Stimulated activated CD8-positive, alpha-beta memory T cell treated with anti-CD3 and anti-CD28 coated beads, Interleukin-2, amount 100 ng/mL, for 48 hours (primary cell): Measurements from ENCODE around the gene FOXP4.
A peak's percentile ranks its signal among the peaks of the same experiment; 100 is the strongest.

Experiments
- DNase-seq, 2 donors: peaks; one replicate each; pipeline ENCODE4 v3.0.0-alpha.2; 2020; ENCODE audit warnings: low read depth in 2 of 2

Gene FOXP4

DNA sequence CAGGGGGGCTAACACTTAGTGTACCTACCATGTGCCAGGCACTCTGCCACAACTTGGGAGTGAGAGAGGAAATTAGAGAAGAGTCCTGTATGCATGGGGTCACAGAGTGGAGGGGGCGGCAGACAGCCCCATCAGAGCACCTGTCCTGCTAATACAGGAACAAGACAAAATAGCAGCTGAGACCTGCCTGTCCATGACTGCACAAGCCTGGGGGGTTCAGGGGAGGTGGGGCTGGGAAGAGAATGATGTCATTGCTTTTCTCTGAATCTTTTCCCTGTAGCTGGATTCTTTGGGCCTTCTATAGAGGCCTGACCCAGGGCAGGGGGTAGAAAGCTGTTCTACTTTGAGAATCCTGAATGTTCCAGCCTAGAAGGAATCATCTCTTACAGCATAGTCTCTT is 37.4 kb downstream of the FOXP4 start:
- DNase-seq, result no peak

DNA sequence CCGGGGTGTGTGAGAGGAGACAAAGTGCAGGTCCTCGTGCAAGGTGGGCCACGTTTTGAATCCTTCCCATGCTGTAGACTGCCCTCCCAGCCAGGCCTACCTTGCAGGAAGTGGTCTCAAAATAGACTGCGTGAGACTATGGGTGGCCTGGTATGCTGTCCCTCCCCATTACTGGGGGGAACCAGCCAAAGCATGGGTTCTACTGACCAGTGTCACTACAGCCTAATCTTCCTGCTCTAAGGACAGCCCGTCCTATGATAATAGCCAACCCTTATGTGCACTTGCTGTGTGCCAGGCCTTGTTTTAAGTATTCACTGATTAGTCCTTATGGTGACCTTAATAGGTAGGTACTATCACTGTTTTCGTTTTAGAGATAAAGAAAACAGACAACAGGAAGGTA is 38.0 kb downstream of the FOXP4 start:
- DNase-seq, result no peak

DNA sequence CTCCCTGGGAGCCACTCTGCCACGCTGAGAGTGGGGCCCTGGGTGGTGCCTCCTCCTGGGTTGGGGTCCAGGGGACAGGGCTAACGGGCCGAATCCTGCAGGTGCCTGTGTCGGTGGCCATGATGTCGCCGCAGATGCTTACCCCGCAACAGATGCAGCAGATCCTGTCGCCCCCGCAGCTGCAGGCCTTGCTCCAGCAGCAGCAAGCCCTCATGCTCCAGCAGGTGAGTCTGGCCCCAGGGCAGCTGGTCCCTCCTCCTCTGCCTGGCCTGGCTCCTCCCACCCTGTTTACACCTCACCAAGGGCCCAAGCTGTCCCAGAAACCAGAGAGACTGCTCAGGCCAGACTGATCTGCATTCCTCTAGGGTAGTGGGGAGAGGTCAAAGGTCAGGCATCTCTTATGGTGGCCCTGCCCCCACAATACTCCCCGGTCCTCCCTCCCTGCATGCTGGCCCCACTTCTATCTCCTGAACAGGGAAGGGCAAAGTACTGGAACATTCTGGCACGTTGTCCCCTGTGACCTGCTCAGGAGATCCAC is 38.6 kb downstream of the FOXP4 start:
- no peak for DNase-seq

DNA sequence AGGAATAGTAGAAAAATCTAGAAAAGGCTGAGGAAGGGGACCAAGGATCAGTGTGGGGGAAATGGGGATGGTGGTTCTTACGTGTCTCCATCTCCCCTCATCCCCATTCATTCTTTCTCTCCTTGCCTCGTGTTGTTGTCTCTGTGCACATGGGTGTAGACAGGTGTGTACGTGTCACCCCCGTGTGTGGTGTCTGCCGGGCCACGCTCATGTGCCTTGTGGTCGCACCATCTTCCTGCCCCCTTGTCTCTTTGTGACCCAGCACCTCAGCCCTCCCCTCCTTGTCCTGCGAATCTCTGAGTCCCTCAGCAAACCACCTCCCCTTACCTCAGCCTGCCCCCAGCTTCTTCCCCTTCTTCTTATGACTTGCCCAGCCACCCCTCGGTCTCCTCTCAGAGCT is 39.4 kb downstream of the FOXP4 start:
- no peak for DNase-seq

DNA sequence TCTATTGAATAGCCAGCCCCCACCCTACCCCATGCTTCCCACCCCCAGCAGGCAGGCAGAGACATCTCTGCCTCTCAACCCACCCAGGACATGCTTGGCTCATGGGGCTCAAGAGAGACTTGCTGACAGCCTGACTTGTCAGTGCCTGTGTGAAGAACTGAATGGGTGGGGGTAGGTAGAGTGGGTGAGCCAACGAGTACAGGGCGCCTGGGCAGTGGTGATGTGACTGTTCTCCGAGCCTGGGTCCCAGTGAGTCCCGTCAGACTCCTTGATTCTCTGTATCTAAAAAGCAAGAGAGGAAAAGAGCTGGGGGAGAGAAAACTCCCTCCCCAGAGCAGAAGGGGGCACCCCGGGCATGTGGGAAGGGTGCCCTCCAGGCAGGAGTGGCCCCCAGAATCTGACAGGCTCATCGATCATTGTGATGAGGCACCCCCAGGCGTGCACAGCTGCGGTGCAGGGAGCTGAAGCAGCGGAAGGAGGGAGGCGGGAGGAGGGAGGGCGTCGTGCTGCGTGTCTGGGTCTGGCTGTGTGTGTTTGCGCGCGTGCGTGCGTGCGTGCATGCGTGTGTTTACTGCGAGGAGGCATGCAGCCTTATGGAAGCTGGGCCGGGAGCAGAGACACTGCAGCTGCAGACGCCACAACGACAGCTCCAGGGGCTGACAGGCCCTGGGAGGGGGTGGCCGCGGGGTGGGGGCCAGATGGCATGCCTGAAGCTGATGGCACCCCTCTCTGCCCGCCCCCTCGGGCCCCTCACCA is 40.2 kb downstream of the FOXP4 start:
- DNase-seq, result no peak

DNA sequence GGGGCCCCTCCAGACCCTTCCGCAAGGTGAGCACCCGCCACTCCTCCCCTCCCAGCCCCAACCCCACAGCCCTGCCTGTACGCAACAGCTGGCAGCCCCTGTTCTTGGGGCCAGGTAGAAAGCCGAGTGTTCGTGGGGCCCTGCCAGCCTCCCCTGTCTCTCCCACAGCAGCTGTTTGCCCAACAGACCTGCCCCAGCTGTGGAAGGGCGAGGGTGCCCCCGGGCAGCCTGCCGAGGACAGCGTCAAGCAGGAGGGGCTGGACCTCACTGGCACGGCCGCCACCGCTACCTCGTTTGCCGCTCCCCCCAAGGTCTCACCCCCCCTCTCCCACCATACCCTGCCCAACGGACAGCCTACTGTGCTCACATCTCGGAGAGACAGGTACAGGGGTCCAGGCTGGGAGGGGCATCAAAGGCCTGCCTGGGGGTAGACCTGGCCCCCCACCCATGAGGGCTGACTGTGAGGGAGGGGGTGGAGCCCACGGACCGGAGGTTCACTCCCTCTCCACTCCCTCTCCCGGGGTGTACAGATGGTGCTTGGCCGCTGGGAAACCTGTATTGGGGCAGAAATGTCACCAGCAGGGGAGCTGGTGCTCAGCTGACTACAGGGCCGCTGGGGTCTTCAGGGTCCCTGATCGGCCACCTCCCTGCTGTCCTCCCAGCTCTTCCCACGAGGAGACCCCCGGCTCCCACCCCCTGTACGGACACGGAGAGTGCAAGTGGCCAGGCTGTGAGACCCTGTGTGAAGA is 41.1 kb downstream of the FOXP4 start:
- DNase-seq, result no peak

DNA sequence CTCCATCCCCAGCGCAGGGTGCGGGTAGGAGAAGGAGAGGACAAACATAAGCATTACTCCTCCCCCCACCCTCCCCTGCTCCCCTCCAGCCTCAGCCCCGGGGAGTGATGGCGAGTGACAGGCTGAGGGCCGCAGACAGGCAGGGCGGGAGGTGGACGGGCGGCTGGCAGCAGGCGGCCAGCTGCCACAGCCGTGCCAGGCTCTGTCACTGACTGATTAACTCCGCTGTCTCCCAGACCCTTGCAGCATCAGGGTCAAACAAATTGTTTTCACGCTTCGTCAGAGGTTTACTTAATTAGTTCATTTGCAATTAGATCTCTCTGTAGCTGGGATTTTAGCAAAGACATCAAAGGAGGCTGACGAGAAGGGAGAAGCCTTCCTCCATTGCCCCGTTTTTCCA is 41.9 kb downstream of the FOXP4 start:
- no peak for DNase-seq

DNA sequence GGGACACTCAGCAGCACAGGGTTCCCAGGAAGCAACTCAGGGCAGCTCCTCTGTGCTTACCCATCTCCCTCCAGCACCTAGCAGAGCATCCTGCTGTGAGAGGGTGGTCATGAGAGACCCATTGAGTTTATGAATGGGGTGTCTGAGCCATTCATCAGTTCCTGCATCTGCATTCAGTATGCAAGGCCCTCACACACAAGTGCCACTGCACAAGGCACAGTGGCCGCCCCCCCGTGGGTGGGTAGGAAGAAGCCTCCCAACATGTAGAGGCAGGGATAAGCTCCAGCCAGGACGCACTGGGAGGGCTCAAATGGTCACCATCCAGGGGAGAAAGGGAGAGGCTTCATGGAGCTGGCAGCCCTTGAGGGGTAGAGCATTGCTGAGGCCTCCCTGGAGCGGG is 43.0 kb downstream of the FOXP4 start:
- no peak for DNase-seq

DNA sequence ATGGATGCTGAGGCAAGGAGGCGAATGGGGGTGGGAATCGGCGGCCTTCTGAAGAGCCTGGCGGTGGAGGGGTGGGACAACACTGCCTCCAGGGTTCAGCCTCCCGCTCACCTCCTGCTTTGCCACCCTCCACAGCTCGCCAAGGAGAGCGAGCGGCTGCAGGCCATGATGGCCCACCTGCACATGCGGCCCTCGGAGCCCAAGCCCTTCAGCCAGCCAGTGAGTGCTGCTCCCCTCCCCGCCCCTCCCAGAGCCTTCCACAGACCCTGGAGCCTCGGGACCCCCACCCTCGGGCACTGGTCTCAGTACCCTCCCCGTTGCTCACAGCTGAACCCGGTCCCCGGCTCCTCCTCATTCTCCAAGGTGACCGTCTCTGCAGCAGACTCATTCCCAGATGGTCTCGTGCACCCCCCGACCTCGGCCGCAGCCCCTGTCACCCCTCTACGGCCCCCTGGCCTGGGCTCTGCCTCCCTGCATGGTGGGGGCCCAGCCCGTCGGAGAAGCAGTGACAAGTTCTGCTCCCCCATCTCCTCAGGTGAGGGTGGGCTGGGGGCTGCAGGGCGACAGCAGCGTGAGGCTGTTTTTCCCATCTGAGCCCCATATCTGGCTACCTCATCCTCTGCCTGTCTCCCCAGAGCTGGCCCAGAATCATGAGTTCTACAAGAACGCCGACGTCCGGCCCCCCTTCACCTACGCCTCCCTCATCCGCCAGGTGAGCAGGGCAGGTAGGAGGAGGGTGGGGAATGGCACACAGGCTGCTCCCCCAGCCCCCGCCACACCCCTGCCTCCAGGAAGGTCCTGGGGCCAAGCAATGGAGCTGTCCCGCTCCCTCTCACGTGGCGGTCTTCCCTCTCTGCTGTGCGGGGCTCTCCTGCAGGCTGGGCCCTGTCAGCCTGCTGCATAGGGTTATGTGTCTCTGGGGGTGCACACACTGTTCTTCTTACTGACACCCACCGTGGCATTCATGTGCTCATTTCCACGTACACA is 43.7 kb downstream of the FOXP4 start:
- no peak for DNase-seq

DNA sequence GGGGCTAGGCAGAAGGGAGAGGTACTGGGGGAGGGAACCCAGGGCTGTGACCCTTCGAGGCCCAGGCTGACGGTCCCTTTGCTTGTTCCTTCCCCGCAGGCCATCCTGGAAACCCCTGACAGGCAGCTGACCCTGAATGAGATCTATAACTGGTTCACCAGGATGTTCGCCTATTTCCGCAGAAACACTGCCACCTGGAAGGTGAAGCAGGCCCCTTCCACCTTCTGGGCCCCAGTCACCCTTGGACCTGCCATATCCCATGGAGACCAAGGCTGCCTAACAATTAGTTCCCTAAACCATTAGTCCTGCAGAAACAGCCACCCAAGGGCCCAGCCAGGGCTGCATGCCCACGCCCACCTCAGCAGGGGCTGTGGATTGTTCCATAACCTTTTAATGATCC is 44.9 kb downstream of the FOXP4 start:
- no peak for DNase-seq

DNA sequence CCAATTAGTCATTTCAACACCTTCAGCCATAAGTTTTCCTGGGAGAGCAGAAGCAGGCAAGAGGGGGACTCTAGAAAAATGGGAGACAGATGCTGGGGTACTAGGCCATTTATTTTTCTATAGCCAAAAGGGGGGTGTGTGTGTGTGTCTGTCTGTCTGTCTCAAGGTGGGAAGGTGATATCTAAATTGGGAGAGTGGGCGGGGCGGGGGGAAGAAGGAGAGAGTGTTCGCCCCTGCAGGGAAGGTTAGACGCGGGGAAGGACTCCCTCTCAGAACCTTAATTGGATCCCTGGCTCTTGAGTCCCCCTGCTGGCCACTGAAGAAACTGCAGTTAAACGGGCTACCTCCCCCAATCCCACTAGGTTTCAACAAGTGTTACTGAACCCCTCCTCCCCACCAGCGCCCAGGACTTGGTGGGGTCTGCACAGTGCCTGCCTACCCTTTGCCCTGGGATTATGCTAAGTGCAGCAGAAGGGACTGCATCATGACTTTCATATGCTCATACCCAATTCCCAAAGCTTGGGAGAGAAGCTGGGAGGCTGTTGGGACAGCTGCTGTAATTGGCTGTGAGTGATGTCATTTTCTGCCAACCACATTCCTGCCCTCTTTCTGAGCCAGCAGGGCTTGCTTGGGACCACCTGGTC is 45.8 kb downstream of the FOXP4 start:
- DNase-seq, result peak; percentile 41 to 74

DNA sequence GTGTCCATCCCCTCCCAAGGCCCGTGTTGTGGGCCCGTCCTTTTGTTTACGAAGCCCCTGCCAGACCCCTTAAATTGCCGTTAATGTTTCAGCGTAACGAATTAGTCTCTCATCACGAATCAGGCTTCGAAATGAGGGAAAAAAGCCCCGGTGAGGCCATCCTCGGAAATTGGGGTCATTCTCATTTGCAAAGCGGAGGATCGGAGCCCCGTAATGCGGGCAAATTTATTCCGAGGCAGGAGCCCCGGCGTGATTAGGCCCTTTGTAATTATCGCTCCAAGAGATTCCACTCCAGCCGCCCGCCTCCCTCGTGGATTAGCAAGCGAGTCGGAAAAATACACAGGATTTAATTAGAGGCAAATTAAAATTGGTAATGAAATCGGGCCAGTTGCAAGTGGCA is 47.2 kb downstream of the FOXP4 start:
- DNase-seq, result no peak

DNA sequence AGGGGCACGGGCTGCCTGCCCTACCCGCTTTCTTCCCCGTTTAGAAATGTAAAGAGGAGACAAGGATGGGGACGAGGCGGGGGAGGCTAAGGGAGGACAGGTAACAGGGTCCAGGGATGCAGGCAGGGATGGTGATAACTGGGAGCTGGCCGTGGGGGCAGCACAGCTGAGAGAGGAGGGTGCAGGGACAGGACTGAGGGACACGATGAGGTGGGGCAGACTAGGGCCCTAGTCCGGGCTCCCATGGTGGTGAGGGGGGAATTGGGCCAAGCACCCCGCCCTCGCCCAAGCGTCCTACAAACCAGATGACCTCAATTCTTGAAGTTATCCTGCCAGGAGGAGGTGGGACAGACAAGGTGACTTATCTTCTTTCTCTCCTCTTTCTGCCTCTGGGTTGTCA is 47.7 kb downstream of the FOXP4 start:
- no peak for DNase-seq

DNA sequence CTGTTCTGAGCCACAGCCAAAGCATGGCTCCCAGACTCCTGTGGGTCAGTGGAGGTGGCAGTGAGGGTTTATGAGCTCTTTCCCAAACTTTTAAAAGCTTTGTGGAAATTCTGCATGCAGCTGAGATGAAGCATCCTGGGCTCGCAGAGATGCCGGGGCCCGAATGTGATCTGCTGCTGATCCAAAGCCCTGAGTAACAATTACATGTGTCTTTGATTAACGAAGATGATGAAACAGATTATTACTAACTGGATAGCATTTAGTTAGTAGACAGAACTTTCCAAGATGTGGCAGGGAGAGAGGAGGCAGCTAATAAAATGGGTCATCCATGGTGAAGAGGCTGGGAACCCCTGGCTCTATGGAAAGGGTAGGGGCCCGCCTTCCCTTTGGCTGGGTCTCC is 48.1 kb downstream of the FOXP4 start:
- DNase-seq, result no peak

DNA sequence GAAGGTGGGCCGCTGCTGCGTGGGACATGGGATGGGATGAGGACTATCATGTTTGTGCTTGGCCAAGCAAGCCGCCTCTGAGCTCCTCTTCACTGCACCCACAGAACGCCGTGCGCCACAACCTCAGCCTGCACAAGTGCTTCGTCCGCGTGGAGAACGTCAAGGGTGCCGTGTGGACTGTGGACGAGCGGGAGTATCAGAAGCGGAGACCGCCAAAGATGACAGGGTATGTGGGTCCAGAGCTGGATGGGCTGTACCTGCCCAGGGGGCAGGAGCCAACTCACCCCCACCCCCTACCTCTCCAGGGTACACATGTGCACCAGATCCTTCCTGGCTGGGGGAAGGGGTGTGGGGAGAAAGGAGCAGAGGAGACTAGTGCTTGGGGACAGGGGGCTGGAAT is 48.6 kb downstream of the FOXP4 start:
- no peak for DNase-seq

DNA sequence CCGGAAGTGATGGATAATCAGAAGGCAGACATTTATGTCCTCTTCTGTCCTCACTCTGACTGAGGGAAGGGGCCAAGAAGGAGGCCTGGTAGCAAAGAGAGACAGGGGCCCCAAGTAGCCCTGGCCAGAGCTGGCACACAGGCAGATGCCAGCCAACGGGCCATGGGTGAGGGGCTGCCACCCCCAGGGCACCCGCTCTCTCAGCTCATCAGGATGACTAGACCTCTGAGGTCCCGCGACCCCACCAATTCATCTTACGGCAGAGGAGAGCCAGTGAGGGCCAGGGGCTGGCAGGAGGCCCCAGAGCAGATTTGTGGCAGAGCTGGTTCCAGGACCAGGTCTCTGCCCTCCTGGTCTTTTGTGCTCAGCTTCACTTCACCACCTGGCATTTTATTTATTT is 49.0 kb downstream of the FOXP4 start:
- no peak for DNase-seq

DNA sequence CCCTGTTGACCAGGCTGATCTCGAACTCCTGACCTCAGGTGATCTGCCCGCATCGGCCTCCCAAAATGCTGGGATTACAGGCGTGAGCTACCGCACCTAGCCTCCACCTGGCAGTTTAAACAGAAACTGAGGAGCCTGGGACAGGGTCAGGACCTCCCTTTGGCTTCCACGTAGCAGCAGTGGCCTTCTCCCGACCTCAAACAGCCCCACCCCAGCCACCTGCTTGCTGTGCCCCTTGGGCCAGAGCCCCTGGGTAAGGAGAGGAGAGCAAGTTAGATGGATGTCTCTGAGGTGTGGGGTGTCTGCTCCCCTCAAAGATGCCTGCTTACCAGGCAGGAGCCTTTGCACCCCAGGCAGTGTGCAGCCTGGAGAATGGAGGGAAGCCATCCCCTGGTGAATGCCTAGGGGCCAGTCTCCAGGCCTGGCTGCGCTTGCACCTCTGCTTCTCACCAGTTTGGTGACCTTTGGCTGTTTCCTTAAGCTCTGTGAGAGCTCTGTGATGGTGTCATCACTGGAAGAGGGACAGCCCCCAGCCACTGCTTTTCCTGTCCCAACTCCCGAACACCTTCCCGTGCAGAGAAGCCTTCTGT is 50.0 kb downstream of the FOXP4 start:
- no peak for DNase-seq

DNA sequence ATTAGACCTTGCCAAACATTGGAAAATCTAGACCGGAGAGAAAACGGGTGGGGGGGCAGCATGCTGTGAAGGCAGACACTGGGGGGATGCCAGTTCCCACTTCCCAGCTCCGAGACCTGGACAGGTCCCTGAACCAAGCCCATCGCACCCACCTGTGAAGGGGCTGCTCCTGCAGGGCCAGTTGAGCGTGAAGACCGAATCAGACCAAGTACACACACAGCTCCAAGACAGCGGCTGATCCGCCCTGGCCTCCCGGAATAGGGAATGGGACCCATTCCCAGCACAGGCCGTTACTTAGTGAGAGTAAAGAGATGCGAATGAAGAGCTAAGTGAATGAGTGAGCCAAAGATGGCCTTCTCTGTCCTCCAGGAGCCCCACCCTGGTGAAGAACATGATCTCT is 50.6 kb downstream of the FOXP4 start:
- DNase-seq, result no peak

DNA sequence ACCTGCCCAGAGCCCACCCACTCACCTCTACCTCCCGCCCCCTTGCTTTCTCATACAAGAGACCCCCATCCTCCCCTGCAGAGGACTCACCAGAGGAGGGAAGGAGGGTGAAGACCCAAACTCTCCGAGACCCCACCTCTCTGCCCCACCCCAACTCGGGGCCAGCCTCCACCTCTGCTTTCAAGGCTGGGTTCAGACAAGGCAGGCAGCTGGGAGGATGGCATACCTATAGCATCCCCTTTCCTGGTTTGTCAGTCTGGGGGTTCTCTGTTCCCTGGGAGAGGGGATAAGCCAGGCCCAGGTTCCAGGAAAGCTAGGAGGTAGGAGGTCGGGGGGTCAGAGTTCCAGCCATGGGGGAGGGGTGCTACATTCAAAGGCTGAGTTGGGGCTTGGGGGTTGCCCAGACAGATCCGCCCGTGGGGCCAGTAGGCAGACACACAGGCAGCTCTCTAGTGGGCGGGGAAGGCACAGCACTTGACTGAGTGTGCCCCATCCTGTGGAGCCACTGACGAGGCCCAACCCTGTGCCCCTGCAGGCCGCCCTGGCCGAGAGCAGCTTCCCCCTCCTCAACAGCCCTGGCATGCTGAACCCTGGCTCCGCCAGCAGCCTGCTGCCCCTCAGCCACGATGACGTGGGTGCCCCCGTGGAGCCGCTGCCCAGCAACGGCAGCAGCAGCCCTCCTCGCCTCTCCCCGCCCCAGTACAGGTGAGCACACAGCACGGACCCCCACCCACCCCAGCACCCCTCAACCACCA is 51.2 kb downstream of the FOXP4 start:
- DNase-seq, result no peak

DNA sequence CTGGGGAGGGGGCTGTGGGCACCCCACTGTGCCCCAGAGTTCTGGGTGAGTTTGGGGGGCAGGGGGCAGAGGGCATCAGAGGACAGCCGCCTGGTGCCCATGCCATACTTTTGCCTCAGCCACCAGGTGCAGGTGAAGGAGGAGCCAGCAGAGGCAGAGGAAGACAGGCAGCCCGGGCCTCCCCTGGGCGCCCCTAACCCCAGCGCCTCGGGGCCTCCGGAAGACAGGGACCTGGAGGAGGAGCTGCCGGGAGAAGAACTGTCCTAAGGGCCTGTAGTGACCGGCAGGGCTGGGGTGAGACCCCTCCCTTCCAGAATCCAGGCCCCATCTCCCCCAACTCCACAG is 52.5 kb downstream of the FOXP4 start:
- DNase-seq, result no peak
